K562 (cell line): ENCODE data around the gene UQCC5. TPM values are rescaled to one million over a fixed set of nuclear protein-coding genes. Genes with fewer than 3 reads are reported as not detected.

Experiments used
- CBFA2T3 ChIP-seq: fragments of 450-650 bp; IDR thresholded peaks from 2 replicates; pipeline ENCODE4 v1.6.1; 2017
- CEBPG ChIP-seq, 3 experiments: fragments of 200-800 bp in 1 of 3; sonication (Bioruptor generic) in 1 of 3; sonication (generic) in 1 of 3; formaldehyde crosslinking in 1 of 3; IDR thresholded peaks in 2 of 3; conservative IDR thresholded peaks in 1 of 3; 2 replicates each; pipeline versions ENCODE4 v1.6.1 to v1.8.0; 2016 to 2022; ENCODE audit warnings: missing compliant biosample characterization in 2 of 3, missing genetic modification characterization in 2 of 3, mild to moderate bottlenecking in 1 of 3, missing genetic modification reagents in 1 of 3
- JUN ChIP-seq, 2 experiments: sonication (generic) in 1 of 2; formaldehyde crosslinking in 1 of 2; IDR thresholded peaks; 2 replicates each; pipeline versions ENCODE4 v1.6.1 to v1.8.0; 2012 to 2022; ENCODE audit warnings: borderline replicate concordance in 2 of 2, mild to moderate bottlenecking in 2 of 2, improper control_type of control experiment in 1 of 2, low read depth in 1 of 2, low read length in 1 of 2, missing genetic modification reagents in 1 of 2
- MLLT1 ChIP-seq, 2 experiments: fragments of 450-650 bp; IDR thresholded peaks; 2 replicates each; pipeline ENCODE4 v1.6.1; 2016
- MLX ChIP-seq, 2 experiments: fragments of 450-650 bp in 1 of 2; sonication (generic) in 1 of 2; formaldehyde crosslinking; conservative IDR thresholded peaks; 2 replicates each; pipeline versions ENCODE4 v1.4.0 to v1.8.1; 2020 to 2022; ENCODE audit warnings: mild to moderate bottlenecking in 1 of 2, missing genetic modification reagents in 1 of 2
- NCOA2 ChIP-seq, 2 experiments: fragments of 450-650 bp; IDR thresholded peaks; 2 replicates each; pipeline ENCODE4 v1.6.1; 2018; ENCODE audit warnings: mild to moderate bottlenecking in 2 of 2, moderate library complexity in 1 of 2; ENCODE audit not compliant: partially characterized antibody in 2 of 2
- NONO ChIP-seq, 2 experiments: fragments of 200-400 bp in 1 of 2; fragments of 450-650 bp in 1 of 2; formaldehyde crosslinking in 1 of 2; IDR thresholded peaks; 2 replicates each; pipeline ENCODE4 v1.6.1; 2017; ENCODE audit warnings: low read depth in 2 of 2, mild to moderate bottlenecking in 2 of 2, moderate library complexity in 2 of 2, low read length in 1 of 2
- NUFIP1 ChIP-seq: fragments of 450-650 bp; IDR thresholded peaks from 2 replicates; pipeline ENCODE4 v1.6.1; 2018; ENCODE audit not compliant: partially characterized antibody
- POLR2B ChIP-seq: fragments of 450-650 bp; IDR thresholded peaks from 2 replicates; pipeline ENCODE4 v1.6.1; 2018; ENCODE audit warnings: low read depth; ENCODE audit not compliant: partially characterized antibody
- TFE3 ChIP-seq: fragments of 450-650 bp; formaldehyde crosslinking; IDR thresholded peaks from 2 replicates; pipeline ENCODE4 v1.4.0; 2020; ENCODE audit warnings: mild to moderate bottlenecking, mixed read lengths
- ZBTB11 ChIP-seq, 3 experiments: fragments of 200-800 bp in 1 of 3; fragments of 250-450 bp in 1 of 3; fragments of 450-650 bp in 1 of 3; sonication (Bioruptor Pico) in 1 of 3; sonication (Bioruptor generic) in 1 of 3; formaldehyde crosslinking in 1 of 3; IDR thresholded peaks; 2 replicates each; pipeline versions ENCODE4 v1.6.1 to v1.8.0; 2016 to 2022; ENCODE audit warnings: mild to moderate bottlenecking in 2 of 3, missing genetic modification characterization in 2 of 3, missing compliant biosample characterization in 1 of 3, moderate library complexity in 1 of 3
- ZKSCAN3 ChIP-seq: fragments of 250-450 bp; sonication (Bioruptor Pico); IDR thresholded peaks from 2 replicates; pipeline ENCODE4 v1.4.0; 2020
- polyA plus RNA-seq, 8 experiments: library from polyadenylated mRNA; depleted of rRNA in 4 of 8; stranded (reverse) in 5 of 8; unstranded in 3 of 8; fragments of >200 nt; fragmentation: Nextera tagmentation in 2 of 8; fragmentation: Illumina TruSeq in 1 of 8; extraction: Ambion mirVana in 2 of 8; extraction: Trizol in 1 of 8; gene quantifications; 2 replicates each; pipeline versions ENCODE4 v1.2.1 to v1.2.3, GENCODE V29; 2011 to 2014; ENCODE audit warnings: inconsistent platforms in 1 of 8, missing spikeins in 1 of 8
- total RNA-seq, 7 experiments: library from RNA; depleted of rRNA in 6 of 7; stranded (reverse); fragments of >200 nt in 6 of 7; fragmentation: Illumina TruSeq in 2 of 7; extraction: Trizol in 2 of 7; gene quantifications; 2 replicates each; pipeline versions ENCODE4 v1.2.1 to v1.2.3, GENCODE V29; 2011 to 2021; ENCODE audit warnings: low replicate concordance in 1 of 7

Gene UQCC5
- total and polyA plus RNA-seq, 9 of the 15 experiments (the other 6 are each of a cell fraction or from before 2014, with no cell fraction given) = 10.2 to 55.4 (median 33.8) TPM

- peak in 1 of 2 experiments; percentile 89; a peak in 2 of 4 replicates for TF ChIP-seq MLLT1 (IDR thresholded peaks at IDR 0.05)
- peak; percentile 88 for TF ChIP-seq TFE3 (CRISPR knock-in tag)
- TF ChIP-seq MLX (CRISPR knock-in tag; conservative IDR thresholded peaks at IDR 0.05) = no peak
- no peak for TF ChIP-seq CEBPG (CRISPR knock-in tag; IDR thresholded peaks at IDR 0.05)
- TF ChIP-seq CEBPG (tag; conservative IDR thresholded peaks at IDR 0.05 in 1 of 2, IDR thresholded peaks at IDR 0.05 in 1 of 2) = no peak
- TF ChIP-seq NONO (IDR thresholded peaks at IDR 0.05; ENCODE audit: low read depth in 2 of 2, low read length in 1 of 2) = peak in 1 of 2 experiments; percentile 43; a peak in 1 of 4 replicates
- no peak for TF ChIP-seq NUFIP1
- no peak for TF ChIP-seq ZKSCAN3 (CRISPR knock-in tag)
- peak; percentile 84 for TF ChIP-seq POLR2B
- no peak for TF ChIP-seq ZBTB11 (CRISPR knock-in tag; IDR thresholded peaks at IDR 0.05)
- no peak for TF ChIP-seq NCOA2 (IDR thresholded peaks at IDR 0.05; ENCODE audit: partially characterized antibody in 2 of 2)
- peak; percentile 37; the same call in 1 of the 2 replicates for TF ChIP-seq JUN (IDR thresholded peaks at IDR 0.05; ENCODE audit: borderline replicate concordance, low read depth, low read length)
- TF ChIP-seq JUN (CRISPR knock-in tag; IDR thresholded peaks at IDR 0.05; ENCODE audit: borderline replicate concordance) = no peak
- TF ChIP-seq CBFA2T3 = no peak
Measured at GRCh38 chr3:52536369-52537164, at the start of gene UQCC5 (continued).
